ENCODE measurements around the gene DLL3.

DLL3 gene

GRCh38 chr19:39497996-39498797, 550 bp upstream of the DLL3 start:
- peak; percentile 24 for TF ChIP-seq CTCF (IDR thresholded peaks at IDR 0.05; ENCODE audit: extremely low read depth, insufficient read depth, missing control alignments)
- in situ Hi-C loops (cut with MboI; ENCODE audit: low pct_unique_long_range_greater_than_20kb, low sequenced_read_pairs, unreplicated experiment) = no loop called here
- DNase-seq (ENCODE audit: low spot score) = peak; percentile 71

GRCh38 chr19:39499932-39500331, 1.2 kb downstream of the DLL3 start:
- no peak for DNase-seq (ENCODE audit: low spot score)
- in situ Hi-C loops (cut with MboI; ENCODE audit: low pct_unique_long_range_greater_than_20kb, low sequenced_read_pairs, unreplicated experiment) = no loop called here
- no peak for TF ChIP-seq CTCF (IDR thresholded peaks at IDR 0.05; ENCODE audit: extremely low read depth, insufficient read depth, missing control alignments)

GRCh38 chr19:39500543-39500942, 1.8 kb downstream of the DLL3 start:
- in situ Hi-C loops (cut with MboI; ENCODE audit: low pct_unique_long_range_greater_than_20kb, low sequenced_read_pairs, unreplicated experiment) = no loop called here
- no peak for TF ChIP-seq CTCF (IDR thresholded peaks at IDR 0.05; ENCODE audit: extremely low read depth, insufficient read depth, missing control alignments)
- no peak for DNase-seq (ENCODE audit: low spot score)

- no peak for TF ChIP-seq CTCF (IDR thresholded peaks at IDR 0.05; ENCODE audit: extremely low read depth, insufficient read depth, missing control alignments)
- DNase-seq (ENCODE audit: low spot score) = no peak
- in situ Hi-C loops (cut with MboI; ENCODE audit: low pct_unique_long_range_greater_than_20kb, low sequenced_read_pairs, unreplicated experiment) = no loop called here
Measured at GRCh38 chr19:39501340-39501739, 2.6 kb downstream of the DLL3 start.

- peak; percentile 91 for DNase-seq (ENCODE audit: low spot score)
- TF ChIP-seq CTCF (IDR thresholded peaks at IDR 0.05; ENCODE audit: extremely low read depth, insufficient read depth, missing control alignments) = peak; percentile 95
- in situ Hi-C loops (cut with MboI; ENCODE audit: low pct_unique_long_range_greater_than_20kb, low sequenced_read_pairs, unreplicated experiment) = no loop called here
Measured at GRCh38 chr19:39502640-39503417, 4.1 kb downstream of the DLL3 start.

- no peak for DNase-seq (ENCODE audit: low spot score)
- in situ Hi-C loops (cut with MboI; ENCODE audit: low pct_unique_long_range_greater_than_20kb, low sequenced_read_pairs, unreplicated experiment) = no loop called here
- no peak for TF ChIP-seq CTCF (IDR thresholded peaks at IDR 0.05; ENCODE audit: extremely low read depth, insufficient read depth, missing control alignments)
Measured at GRCh38 chr19:39506598-39506943, 7.8 kb downstream of the DLL3 start.

Measured in GM13977 (cell line).